GM11168 (cell line): ENCODE results near the gene MBD5.

Experiments
- in situ Hi-C: fragments of 300-500 bp; cut with MboI; formaldehyde crosslinking; loops from one replicate; pipeline ENCODE4 v1.12.0; 2022; ENCODE audit warnings: low sequenced_read_pairs; ENCODE audit not compliant: unreplicated experiment

The MBD5 gene

DNA sequence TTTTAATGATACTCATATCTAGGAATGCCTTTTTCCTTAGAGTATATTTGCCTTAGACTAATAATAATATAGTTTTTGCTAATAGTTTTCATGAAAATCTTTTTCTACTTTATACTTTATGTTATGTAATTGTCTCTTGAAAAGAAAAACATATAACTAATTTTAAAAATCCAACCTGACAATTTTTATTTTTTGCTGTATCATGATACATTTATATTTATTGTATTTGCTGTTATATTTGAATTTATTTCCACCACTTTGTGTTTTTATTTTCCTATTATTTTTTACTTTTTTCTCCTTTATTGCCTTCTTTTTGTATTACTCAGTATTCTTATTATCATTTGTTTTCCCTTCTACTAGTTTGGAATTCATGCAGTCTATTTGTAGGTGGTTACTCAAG is 85.4 kb downstream of the MBD5 start:
- in situ Hi-C loops: no loop called here

DNA sequence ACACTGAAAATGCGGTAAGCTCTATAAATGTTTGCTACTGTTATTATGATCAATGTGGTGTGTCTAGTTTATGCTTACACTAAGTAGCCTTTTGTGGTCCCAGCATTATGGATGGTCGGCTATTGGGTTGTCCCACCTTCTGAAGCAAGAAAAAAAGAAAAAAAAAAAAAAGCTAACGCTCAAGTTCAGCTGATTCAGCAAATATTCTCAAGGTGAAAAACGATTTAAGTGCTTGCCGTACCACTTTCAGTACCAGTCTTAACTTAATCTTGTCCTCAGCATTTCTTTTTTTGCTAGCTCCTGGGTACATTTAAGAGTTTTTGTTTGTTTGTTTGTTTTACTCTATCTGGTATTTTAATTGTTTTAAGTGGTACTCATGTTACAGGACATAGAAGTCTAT is 87.5 kb downstream of the MBD5 start:
- in situ Hi-C loops: no loop called here

DNA sequence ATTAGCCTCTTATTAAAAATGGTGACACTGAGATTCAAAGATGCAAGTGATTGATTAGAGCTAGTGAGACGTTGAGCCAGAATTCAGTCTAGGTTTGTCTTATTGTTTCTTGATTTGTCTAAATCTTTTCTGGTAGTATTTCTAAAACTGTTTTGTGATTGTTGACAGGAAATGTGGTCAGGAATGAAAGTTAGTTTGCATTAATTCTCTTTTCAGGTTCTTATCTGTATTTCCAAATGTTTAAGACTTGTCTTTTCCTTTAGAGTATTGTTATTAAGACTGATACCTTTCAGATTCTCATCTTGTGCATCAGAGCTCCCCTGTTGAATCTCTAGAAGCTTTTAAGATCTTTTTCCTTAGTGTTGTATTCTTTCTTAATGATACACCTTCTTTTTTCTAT is 89.3 kb downstream of the MBD5 start:
- in situ Hi-C loops: no loop called here

DNA sequence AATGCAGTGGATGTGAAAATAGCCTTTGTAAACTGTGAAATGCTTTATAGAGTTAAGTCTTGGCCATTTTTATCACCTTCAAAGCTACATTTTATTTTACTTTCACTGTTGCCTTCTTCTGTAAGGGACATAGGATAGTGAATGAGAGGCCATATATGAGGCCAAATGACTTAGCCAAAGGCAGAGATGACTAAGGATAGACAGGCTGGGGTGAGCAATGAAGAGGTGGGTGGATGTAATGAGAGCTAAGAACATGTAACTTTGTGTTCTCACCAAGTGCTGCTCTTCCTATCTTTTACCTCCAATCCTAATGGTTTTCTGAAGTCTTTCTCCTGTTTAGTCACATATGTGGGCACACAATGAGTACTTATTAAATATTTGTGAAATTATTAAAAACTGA is 101.9 kb downstream of the MBD5 start:
- in situ Hi-C loops: no loop called here

DNA sequence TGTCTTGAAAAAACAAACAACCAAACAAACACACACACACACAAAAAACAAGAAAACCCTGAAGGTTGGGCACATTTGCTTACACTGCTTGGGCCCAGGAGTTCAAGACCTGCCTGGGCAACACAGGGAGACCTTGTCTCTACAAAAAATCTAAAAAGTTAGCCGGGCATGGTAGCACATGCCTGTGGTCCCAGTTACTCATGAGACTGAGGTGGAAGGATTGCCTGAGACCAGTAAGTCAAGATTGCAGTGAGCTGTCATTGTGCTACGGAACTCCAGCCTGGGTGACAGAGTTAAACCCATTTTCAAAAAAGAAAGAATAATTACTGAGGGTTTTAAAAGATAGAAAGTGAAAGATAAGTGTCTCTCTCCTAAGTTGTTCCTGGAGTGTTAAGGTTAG is 103.4 kb downstream of the MBD5 start:
- in situ Hi-C loops: no loop called here

DNA sequence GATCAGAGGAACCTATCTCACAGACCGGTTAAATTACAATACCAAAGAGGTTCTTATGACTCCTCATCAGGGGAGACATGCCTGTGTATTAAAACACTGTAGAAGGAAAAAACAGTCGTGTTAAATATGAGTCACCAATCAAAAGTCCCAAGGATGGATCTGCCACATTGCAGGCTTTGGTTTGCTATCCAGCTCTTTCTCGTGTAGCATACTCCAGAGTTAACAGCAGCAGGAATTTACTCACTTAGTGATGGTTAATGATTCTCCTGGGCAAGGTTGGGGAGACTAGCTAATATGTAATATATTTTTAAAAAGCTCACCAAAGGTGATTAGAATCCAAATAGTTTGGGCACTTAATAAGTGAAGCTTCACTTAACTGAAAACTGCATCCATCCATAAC is 109.7 kb downstream of the MBD5 start:
- in situ Hi-C loops: no loop called here

DNA sequence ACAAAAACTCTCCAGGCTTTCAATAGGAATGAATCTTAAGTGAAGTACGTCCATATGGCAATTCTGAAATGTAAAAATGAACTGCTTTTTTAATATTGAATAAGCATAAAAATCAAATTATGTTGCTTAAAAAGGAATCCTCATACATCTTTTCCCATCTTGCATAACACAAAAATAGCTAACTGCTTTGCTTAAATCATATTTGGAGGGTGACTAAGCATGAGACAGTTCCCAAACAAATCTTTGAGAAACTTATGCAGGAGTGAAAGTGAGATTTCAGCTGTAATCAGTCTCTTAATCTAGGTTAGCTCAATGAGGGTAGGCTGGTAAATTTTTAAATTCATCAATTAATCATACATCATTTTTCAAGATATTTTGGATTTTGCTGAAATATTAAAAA is 111.5 kb downstream of the MBD5 start:
- in situ Hi-C loops: no loop called here

DNA sequence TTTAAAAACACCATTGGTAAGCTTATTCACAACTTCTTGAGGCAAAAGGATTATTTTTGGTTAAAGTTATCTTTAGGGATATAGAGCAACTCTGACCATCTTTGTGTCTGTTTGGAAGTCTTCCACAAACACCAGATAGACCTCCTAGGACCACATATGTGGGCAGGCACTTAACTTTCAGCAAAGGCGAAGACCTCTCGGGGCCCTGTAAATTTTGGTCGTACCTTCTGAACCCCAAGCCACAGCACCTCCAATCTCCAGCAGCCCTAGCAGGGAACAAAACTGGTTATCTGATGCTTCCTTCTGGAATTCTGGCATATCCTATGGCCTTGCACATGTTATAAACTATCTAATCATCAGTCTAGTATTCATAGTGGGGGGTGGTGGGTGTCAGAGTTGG is 114.8 kb downstream of the MBD5 start:
- in situ Hi-C loops: no loop called here

DNA sequence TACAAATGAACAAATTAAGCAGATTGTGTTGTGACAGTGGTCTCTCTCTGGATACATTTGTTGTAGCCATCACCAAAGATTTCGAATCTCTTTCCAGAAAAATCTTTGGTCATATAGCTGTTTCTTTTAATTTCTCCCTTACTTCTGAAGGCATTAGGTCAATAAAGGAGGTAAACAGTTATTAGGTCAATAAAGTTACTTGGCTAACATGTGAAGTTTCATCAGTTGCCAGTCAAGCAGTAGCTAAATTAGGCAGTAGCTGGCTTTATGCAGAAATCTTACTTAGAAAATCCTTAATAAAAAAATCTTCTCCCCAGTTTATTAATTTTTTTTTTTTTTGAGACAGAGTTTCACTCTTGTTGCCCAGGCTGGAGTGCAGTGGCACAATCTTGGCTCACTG is 115.5 kb downstream of the MBD5 start:
- in situ Hi-C loops: no loop called here

DNA sequence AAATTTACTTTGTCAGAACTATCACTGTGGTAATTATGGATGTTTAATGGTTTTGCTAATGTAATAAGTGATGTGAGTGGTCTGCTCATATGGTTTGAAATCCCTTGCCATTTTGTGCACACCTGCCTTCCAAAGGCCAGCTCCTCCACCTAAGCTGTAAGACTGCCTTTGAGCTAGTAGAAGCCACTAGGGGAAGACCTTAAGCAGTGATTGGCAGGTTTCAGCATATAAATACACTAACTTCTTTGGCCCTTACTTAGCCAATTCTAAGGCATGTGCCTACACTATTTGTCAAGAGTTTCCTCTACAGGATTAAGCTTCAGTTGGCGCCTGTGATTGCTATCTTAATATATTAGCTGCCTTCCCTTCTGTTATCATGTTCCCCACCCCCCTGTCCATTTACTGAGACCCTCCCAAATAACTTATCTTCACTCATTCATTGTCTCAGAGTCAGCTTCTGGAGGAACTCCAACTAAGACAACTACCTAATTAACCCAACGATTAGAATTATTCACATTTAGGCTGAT is 141.1 kb downstream of the MBD5 start:
- in situ Hi-C loops: no loop called here

DNA sequence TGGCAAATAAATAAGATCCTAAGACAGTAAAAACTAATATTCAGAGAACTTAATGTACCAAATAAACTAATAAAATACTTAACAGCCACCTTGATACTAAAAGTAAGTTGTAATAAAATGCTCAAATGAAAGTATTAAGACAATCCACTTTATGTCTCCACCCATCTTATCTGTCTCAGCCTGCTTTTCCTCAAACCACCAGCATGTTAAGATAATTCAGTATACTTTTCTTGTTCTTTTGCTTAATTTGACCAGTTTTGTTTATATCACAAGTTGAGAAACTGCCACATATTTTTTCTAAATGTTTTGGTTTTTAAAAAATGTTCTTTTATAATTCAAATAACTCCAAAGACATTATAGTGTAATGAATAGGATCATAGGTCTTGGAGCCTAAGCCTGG is 142.0 kb downstream of the MBD5 start:
- in situ Hi-C loops: no loop called here

DNA sequence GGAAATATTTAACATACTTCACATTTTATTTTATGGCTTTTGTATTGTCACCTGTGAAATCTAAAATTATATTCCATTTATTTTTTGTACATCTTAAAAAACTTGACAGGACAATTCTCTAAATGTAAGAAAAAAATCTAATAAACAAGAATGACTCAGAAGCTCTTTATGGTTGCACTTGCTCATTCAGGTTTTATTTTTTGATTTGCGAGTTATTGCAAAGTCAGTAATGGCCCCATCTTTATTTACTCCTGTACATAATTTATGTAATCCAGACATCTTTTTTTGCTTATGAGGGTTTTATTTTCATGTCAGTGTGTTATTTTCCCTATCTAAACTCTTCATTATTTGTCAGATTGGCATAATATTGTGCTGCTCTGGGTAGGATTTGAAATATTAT is 145.1 kb downstream of the MBD5 start:
- in situ Hi-C loops: no loop called here

DNA sequence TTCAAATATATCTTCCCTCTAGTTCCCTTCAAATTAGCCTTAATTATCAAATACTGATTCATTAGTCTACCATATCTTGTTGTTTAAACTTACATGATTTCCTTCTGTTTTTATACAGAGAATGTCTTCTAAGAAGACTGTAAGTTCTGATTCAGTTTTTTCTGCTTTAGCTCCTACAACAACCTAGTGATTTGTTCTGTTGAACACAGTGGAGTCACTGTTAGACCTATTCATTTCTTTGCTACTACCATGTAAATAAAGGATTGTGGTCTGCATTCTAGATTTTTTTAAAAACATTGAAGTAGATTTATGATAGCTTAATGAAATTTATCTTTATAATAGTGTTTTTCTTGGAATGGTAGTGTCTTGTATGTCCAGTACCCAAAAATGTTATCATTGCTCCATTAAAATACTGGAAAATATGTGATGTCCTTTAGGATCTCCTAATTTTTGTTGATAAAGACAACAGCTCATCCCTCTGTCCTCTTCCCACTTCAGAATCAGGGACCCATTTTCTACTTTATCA is 146.4 kb downstream of the MBD5 start:
- in situ Hi-C loops: no loop called here

DNA sequence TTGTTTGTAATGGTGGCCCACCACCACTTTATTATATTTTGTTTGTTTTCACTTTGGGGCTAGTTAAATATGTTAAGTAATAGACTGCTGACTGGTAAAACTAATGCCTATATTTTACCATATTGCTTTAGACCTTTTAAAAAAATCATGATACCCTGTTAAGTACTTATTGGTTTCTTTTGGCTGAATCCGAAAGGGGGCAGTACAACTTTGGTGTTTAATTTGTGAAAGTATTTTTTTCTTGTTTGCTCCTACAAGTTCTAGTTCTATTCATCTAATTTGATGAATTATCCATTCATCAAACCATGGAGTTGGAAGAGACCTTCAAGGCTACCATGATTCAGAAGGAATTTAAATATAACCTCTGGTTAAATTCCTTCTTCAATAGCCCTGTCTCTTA is 147.0 kb downstream of the MBD5 start:
- in situ Hi-C loops: no loop called here

DNA sequence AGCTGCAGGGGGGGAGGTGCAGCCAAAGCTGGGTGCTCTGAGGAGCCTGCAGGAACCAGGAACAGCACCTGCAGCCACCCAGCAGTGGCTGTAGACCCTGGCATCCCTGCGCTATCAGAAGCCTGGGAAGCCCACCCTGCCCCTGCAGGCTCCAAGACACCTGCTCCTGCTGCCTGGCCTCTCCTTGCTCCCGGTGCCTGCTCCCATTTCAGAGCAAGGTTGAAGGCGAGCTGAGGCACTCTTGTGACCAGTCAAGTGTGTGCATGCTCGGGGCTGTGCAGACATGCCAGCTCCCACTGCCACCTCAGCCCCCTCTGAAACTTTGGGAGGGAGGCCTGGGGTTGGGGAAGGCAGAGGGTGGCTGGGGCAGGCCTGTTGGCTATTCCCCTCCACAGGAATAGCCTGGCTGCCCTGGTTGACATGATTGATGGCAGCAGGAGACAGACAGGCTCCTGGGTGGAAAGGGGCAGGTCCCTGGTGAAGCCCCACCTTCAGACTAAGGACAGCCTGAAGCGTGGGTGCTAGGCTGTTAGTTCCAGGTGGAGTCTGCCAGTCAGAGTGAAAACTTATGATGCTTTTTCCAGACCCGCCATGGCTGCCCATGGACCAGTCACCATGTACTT is 151.4 kb downstream of the MBD5 start:
- in situ Hi-C loops: no loop called here

DNA sequence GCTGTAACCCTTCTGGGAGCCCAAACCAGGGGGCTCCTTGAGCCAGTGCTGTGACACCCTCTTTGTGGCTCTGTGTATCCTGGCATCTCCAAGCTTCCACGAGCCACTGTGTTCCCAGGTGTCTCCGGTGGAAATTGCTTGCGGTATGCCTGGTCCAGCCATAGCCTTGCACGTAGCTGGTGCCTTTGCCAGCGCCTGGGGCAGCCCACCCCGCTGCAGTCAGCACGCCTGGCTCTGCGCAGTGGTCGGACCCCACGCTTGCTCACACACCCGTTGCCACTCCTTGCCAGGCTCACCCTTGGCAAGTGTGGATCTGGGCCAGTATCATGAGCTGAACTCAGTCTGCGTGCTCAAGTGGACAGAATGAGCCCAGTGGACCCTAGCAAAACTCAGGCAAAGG is 152.3 kb downstream of the MBD5 start:
- in situ Hi-C loops: no loop called here

DNA sequence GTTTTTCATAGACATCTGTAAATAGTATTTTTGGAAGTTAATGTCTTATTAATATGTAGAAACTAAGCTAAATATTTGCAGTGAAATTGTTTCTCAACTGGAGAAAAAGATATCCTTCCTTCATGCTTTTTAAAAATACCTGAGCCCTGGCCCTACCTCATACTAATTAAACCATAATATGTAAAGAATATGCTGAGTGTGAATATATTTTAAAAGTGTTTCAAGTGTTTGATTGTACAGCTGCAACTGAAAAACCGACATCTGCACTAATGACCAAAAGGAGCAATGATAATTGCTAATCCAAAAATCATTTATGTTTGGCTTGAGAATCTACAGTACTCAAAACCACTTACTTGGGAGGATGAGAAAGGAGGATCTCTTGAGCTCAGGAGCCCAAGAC is 156.7 kb downstream of the MBD5 start:
- in situ Hi-C loops: no loop called here

DNA sequence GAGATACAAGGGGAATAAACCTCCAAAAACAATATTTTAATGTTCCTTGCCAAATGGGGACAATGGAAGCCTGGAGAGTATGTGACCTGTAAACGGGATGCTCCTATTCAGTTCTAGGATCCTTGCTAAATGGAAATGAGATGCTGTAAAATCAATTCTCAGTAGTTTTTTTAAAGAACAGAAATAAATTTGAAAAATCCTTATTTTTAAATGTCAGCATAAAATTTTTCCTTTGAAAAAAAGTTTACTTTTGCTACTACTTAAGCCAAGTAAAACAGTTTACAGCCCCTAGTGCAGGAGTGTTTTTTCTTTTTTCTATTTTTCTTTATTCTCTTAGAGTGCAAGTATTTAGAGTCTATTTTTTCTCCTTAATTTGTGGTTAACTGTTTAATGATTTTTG is 158.8 kb downstream of the MBD5 start:
- in situ Hi-C loops: no loop called here

DNA sequence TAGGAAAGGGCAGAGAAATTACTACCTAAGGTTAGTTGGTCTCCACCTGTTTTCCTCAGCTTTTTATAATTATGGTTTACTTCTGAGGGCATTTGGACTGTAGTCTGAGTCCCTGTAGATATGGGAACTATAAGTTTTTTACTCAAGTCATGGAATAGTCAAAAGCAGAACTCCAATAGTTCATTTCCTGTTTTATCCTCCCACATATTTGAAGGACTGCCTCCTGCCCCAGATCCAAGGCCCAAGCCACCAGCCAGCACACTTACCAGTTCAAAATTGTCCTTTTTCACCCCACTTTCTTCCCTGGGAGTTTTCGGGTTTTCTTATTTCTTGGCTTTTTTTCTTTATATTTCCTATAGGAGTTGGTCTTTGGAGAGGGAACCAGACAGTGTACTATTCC is 164.1 kb downstream of the MBD5 start:
- in situ Hi-C loops: no loop called here

DNA sequence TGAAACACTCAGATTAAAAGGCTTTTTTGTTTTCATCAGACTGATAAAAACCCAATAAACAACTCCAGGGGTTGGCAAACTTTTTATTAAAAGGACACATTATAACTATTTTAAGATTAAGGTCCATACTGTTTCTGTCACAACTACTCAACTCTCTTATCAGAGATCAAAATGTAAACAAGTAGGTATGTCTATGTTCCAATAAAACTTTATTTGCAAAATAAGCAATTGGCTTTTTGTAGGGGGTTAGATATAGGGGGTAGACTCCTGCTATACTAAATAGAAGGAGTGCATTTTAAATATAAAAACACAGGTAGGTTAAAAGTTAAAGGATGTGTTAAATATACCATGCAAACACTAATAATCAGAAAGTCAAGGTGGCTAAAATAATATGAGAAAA is 174.0 kb downstream of the MBD5 start:
- in situ Hi-C loops: no loop called here

DNA sequence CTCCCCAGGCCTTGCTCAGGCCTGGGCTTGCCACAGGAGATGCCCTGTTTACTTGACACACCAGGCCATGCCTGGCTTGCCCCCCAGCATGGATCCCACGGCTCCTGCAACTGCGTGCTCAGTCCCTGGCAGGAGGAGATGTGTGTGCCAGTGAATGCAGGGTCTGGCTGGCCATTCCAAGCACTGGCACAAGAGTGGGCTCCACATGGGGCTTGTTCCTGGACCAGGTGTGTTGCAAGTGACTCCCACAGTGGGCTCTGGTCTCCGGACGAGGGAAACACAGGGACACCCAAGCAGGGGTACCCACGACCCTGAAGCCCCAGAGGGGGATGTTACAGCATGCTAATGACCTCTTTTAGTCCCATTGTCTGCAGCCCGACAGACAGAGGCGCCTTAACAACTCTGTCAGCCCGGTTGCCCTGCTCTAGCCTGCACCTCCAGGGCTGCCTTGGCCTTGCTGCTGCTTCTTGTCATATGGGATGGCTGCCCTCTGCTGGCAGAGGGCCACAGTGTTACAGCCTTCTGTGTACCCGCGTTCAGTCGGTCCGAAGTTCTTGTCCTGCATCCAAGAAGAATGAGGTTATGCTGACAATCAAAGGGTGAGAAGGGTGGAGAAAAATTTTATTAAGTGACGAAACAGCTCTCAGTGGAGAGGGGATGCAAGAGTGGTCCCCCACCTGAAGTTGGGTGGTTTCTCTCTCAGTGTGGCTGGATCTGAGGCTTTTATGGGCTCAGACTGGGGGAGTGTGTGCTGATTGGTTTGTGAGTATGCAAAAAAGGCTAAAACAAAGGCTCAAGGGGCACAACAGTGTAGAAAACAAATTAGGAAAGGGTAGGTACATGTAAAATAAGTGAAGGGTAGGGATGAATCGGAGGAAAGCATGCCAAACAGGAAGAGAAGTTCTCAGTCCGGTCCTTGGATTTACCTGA is 180.4 kb downstream of the MBD5 start:
- in situ Hi-C loops: no loop called here
